Panc1 (cell line): ENCODE measurements around the gene DDX42. TPM values are rescaled to one million over a fixed set of nuclear protein-coding genes. Genes with fewer than 3 reads are reported as not detected.

Experiments
- ATAC-seq: fragments of 200-7000 bp; cut with Tn5 transposase; 2 replicates; pipeline ENCODE4 v1.9.1; 2020; ENCODE audit warnings: mild to moderate bottlenecking, moderate library complexity
- BruUV-seq: library from RNA; stranded (reverse); fragments of 400-500 nt; replicated peaks from 2 replicates; lab custom pipeline; 2021; lab: Mats Ljungman, UMichigan
- CTCF ChIA-PET: fragments of 300-600 bp; sonication (Branson Sonifier 250); formaldehyde crosslinking; loops from one replicate; lab custom pipeline; 2022; ENCODE audit warnings: antibody characterized with exemption; lab: Charles Lee
- POLR2A ChIA-PET: fragments of 300-600 bp; sonication (Branson Sonifier 250); formaldehyde crosslinking; loops from one replicate; lab custom pipeline; 2022; ENCODE audit warnings: antibody characterized with exemption; lab: Charles Lee
- DNase-seq: peaks from one replicate; pipeline ENCODE4 v3.0.0-alpha.2; 2010; ENCODE audit warnings: low read depth, low spot score
- H3K27ac ChIP-seq: 2 replicates; pipeline ENCODE4 v1.5.1; 2011; ENCODE audit warnings: mild to moderate bottlenecking, low read length, inconsistent platforms
- H3K27me3 ChIP-seq: fragments of 200-500 bp; sonication (Bioruptor generic); 2 replicates; pipeline ENCODE4 v1.6.0; 2014; ENCODE audit warnings: low read length, inconsistent platforms; ENCODE audit not compliant: control insufficient read depth, insufficient read depth
- H3K36me3 ChIP-seq: fragments of 200-500 bp; sonication (Bioruptor generic); 2 replicates; pipeline ENCODE4 v1.5.1; 2014; ENCODE audit warnings: inconsistent platforms, mild to moderate bottlenecking, low read length, moderate library complexity; ENCODE audit not compliant: control insufficient read depth, insufficient read depth
- H3K4me1 ChIP-seq: 2 replicates; pipeline ENCODE4 v1.5.1; 2011; ENCODE audit warnings: inconsistent platforms, mild to moderate bottlenecking, low read length, moderate library complexity; ENCODE audit not compliant: control insufficient read depth, insufficient read depth
- H3K4me3 ChIP-seq, 2 experiments: 2 replicates each; pipeline ENCODE4 v1.5.1; 2011 to 2012; ENCODE audit warnings: low read depth in 2 of 2, low read length in 2 of 2, mild to moderate bottlenecking in 2 of 2, inconsistent platforms in 1 of 2, moderate library complexity in 1 of 2
- H3K9me3 ChIP-seq: fragments of 200-500 bp; sonication (Bioruptor generic); 2 replicates; pipeline ENCODE4 v1.5.1; 2014; ENCODE audit warnings: low read depth, mild to moderate bottlenecking, inconsistent platforms, low read length, moderate library complexity; ENCODE audit not compliant: control insufficient read depth, insufficient read depth
- POLR2AphosphoS5 ChIP-seq: IDR thresholded peaks from 2 replicates; pipeline ENCODE4 v1.6.1; 2012; ENCODE audit warnings: mild to moderate bottlenecking, low read depth, low read length, moderate library complexity
- SIN3A ChIP-seq: IDR thresholded peaks from 2 replicates; pipeline ENCODE4 v1.6.1; 2012; ENCODE audit warnings: low read depth, mild to moderate bottlenecking, low read length, moderate library complexity, borderline replicate concordance; ENCODE audit not compliant: insufficient read depth
- TCF7L2 ChIP-seq: IDR thresholded peaks from 2 replicates; pipeline ENCODE4 v1.6.1; 2011; ENCODE audit warnings: mild to moderate bottlenecking, low read depth, low read length, inconsistent platforms
- in situ Hi-C: cut with HindIII; loops from 2 replicates; pipeline ENCODE4 v1.10.0; 2016; ENCODE audit warnings: low sequenced_read_pairs, low pct_unique_long_range_greater_than_20kb
- intact Hi-C: fragments of 100-400 bp; cut with micrococcal nuclease; formaldehyde crosslinking; loops from one replicate; pipeline ENCODE4 v1.10.0; 2022; ENCODE audit not compliant: unreplicated experiment
- total RNA-seq: library from RNA; stranded (reverse); gene quantifications from one replicate; pipeline ENCODE4 v1.2.1, GENCODE V29; 2021; ENCODE audit not compliant: unreplicated experiment
- TF ChIP-seq, protein P1 (sequence below): fragments of 450-650 bp; IDR thresholded peaks from 2 replicates; pipeline ENCODE4 v1.5.1; 2017; ENCODE audit warnings: mild to moderate bottlenecking
- TF ChIP-seq, protein P2 (sequence below), 2 experiments: IDR thresholded peaks; 2 replicates each; pipeline ENCODE4 v1.6.1; 2011 to 2012; ENCODE audit warnings: low read depth in 2 of 2, control low read depth in 1 of 2, low read length in 1 of 2, mild to moderate bottlenecking in 1 of 2, moderate library complexity in 1 of 2; ENCODE audit not compliant: insufficient read depth in 1 of 2

Gene DDX42
- total RNA-seq, 1 experiment from 2014 or later = 89.6 TPM

DNA sequence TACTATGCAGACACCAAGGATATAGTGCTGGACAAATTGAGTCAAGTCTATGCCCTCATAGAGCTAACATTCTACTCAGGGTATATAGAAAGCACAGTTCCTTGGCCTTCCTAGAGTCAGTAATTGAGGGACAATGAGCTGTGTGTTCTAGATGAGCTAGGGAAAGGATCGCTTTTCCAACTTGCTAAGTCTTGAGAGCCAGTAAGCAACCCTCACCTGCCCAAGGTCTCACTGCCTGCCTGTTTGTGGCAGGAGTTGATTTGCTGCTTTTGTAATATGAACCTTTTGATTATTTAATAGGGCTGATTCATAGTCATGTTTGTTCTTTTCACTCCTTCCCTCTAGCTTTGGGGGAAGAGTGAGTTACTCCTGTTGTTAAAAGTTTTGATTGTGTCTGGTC, 6.5 kb downstream of the DDX42 start:
- in situ Hi-C loops (no loop called here), intact Hi-C loops (no loop called here)
- H3K27me3 ChIP-seq = no peaks in the 10 kb centered on the region
- no peak overlapping the region for H3K27ac ChIP-seq
- POLR2A ChIA-PET = no interaction called here
- ATAC-seq (peak; percentile 62; the same call in 1 of the 2 replicates), DNase-seq (no peak)
- H3K9me3 ChIP-seq = no peaks in the 10 kb centered on the region
- no TSS peak for BruUV-seq
- peaks cover 14% of the 10 kb centered on the region for H3K4me1 ChIP-seq
- no peak overlapping the region for H3K4me3 ChIP-seq
- CTCF ChIA-PET = no interaction called here
- H3K36me3 ChIP-seq = peaks cover 12% of the 10 kb centered on the region
- TF ChIP-seq SIN3A = no peak
- TF ChIP-seq, protein P1, sequence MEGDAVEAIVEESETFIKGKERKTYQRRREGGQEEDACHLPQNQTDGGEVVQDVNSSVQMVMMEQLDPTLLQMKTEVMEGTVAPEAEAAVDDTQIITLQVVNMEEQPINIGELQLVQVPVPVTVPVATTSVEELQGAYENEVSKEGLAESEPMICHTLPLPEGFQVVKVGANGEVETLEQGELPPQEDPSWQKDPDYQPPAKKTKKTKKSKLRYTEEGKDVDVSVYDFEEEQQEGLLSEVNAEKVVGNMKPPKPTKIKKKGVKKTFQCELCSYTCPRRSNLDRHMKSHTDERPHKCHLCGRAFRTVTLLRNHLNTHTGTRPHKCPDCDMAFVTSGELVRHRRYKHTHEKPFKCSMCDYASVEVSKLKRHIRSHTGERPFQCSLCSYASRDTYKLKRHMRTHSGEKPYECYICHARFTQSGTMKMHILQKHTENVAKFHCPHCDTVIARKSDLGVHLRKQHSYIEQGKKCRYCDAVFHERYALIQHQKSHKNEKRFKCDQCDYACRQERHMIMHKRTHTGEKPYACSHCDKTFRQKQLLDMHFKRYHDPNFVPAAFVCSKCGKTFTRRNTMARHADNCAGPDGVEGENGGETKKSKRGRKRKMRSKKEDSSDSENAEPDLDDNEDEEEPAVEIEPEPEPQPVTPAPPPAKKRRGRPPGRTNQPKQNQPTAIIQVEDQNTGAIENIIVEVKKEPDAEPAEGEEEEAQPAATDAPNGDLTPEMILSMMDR = no peak
- TF ChIP-seq TCF7L2 = no peak
- no peak for TF ChIP-seq POLR2AphosphoS5
- TF ChIP-seq, protein P2, sequence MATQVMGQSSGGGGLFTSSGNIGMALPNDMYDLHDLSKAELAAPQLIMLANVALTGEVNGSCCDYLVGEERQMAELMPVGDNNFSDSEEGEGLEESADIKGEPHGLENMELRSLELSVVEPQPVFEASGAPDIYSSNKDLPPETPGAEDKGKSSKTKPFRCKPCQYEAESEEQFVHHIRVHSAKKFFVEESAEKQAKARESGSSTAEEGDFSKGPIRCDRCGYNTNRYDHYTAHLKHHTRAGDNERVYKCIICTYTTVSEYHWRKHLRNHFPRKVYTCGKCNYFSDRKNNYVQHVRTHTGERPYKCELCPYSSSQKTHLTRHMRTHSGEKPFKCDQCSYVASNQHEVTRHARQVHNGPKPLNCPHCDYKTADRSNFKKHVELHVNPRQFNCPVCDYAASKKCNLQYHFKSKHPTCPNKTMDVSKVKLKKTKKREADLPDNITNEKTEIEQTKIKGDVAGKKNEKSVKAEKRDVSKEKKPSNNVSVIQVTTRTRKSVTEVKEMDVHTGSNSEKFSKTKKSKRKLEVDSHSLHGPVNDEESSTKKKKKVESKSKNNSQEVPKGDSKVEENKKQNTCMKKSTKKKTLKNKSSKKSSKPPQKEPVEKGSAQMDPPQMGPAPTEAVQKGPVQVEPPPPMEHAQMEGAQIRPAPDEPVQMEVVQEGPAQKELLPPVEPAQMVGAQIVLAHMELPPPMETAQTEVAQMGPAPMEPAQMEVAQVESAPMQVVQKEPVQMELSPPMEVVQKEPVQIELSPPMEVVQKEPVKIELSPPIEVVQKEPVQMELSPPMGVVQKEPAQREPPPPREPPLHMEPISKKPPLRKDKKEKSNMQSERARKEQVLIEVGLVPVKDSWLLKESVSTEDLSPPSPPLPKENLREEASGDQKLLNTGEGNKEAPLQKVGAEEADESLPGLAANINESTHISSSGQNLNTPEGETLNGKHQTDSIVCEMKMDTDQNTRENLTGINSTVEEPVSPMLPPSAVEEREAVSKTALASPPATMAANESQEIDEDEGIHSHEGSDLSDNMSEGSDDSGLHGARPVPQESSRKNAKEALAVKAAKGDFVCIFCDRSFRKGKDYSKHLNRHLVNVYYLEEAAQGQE (IDR thresholded peaks at IDR 0.05; ENCODE audit: insufficient read depth in 1 of 2, low read depth in 2 of 2, low read length in 1 of 2) = no peak

DNA sequence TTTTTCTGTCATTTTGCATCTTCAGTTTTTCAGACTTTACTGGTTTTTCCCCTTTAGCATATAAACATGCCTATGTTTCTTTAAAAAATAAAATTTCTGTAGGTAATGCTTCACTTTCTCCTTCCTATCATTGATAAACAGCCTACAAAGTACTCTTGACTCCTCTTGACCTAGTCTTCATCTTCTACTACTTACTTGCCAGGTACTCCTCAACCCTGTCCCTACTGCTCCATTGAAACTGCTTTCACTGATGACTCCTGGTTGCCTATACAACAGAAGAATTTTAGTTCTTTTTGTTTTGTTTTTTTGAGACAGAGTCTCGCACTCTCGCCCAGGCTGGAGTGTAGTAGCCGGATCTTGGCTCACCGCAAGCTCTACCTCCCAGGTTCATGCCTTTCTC, 7.0 kb downstream of the DDX42 start:
- ATAC-seq (no peak), DNase-seq (no peak)
- Histone ChIP-seq H3K27ac (no peak overlapping the region), H3K36me3 (peaks cover 10% of the 10 kb centered on the region), H3K27me3 (no peaks in the 10 kb centered on the region), H3K4me3 (no peak overlapping the region), H3K4me1 (peaks cover 12% of the 10 kb centered on the region), H3K9me3 (no peaks in the 10 kb centered on the region)
- POLR2A ChIA-PET = no interaction called here
- no TSS peak for BruUV-seq
- CTCF ChIA-PET = no interaction called here
- in situ Hi-C loops (no loop called here), intact Hi-C loops (no loop called here)
- TF ChIP-seq, protein P2 (IDR thresholded peaks at IDR 0.05; ENCODE audit: insufficient read depth in 1 of 2, low read depth in 2 of 2, low read length in 1 of 2) = no peak
- TF ChIP-seq, protein P1 = no peak
- no peak for TF ChIP-seq SIN3A
- TF ChIP-seq TCF7L2 = no peak
- TF ChIP-seq POLR2AphosphoS5 = no peak
